DND-41 (cell line): ENCODE measurements around the gene CX3CR1.

Experiments
- ATAC-seq: fragments of 200-7000 bp; cut with Tn5 transposase; 3 replicates; pipeline ENCODE4 v1.9.1; 2021; ENCODE audit warnings: low read depth; ENCODE audit not compliant: insufficient read depth
- DNase-seq: peaks from one replicate; pipeline ENCODE4 v3.0.0-alpha.2; 2020
- H2AFZ ChIP-seq: 2 replicates; pipeline ENCODE4 v1.6.0; 2012; ENCODE audit warnings: low read depth, low read length
- H3K27ac ChIP-seq: 2 replicates; pipeline ENCODE4 v1.5.1; 2012; ENCODE audit warnings: low read length, inconsistent platforms
- H3K27me3 ChIP-seq: fragments of 200-600 bp; sonication (generic); 2 replicates; pipeline ENCODE4 v1.6.0; 2012; ENCODE audit warnings: low read length, mild to moderate bottlenecking, inconsistent platforms; ENCODE audit not compliant: insufficient read depth, poor library complexity
- H3K36me3 ChIP-seq: 2 replicates; pipeline ENCODE4 v1.5.1; 2012; ENCODE audit warnings: low read length, inconsistent platforms; ENCODE audit not compliant: insufficient read depth
- H3K4me1 ChIP-seq: 2 replicates; pipeline ENCODE4 v1.5.1; 2012; ENCODE audit warnings: mild to moderate bottlenecking, low read length; ENCODE audit not compliant: insufficient read depth
- H3K4me2 ChIP-seq: 2 replicates; pipeline ENCODE4 v1.6.0; 2012; ENCODE audit warnings: mild to moderate bottlenecking, moderate library complexity, low read length, inconsistent platforms; ENCODE audit not compliant: insufficient read depth
- H3K4me3 ChIP-seq, 2 experiments: fragments of 200-600 bp in 1 of 2; shearing (Covaris generic) in 1 of 2; 2 replicates each; pipeline ENCODE4 v1.5.1; 2012 to 2016; ENCODE audit warnings: inconsistent platforms in 2 of 2, low read length in 2 of 2, mild to moderate bottlenecking in 2 of 2, low read depth in 1 of 2, moderate library complexity in 1 of 2
- H3K79me2 ChIP-seq: 2 replicates; pipeline ENCODE4 v1.6.0; 2012; ENCODE audit warnings: low read length, inconsistent platforms; ENCODE audit not compliant: insufficient read depth
- H3K9ac ChIP-seq: 2 replicates; pipeline ENCODE4 v1.6.0; 2012; ENCODE audit warnings: low read depth, mild to moderate bottlenecking, inconsistent platforms, low read length, moderate library complexity
- H3K9me3 ChIP-seq: 2 replicates; pipeline ENCODE4 v1.5.1; 2012; ENCODE audit warnings: low read length, moderate library complexity, mild to moderate bottlenecking, inconsistent platforms; ENCODE audit not compliant: insufficient read depth, severe bottlenecking
- H4K20me1 ChIP-seq: 2 replicates; pipeline ENCODE4 v1.6.0; 2012; ENCODE audit warnings: low read length; ENCODE audit not compliant: insufficient read depth
- CTCF ChIP-seq: IDR thresholded peaks from 2 replicates; pipeline ENCODE4 v1.5.1; 2012; ENCODE audit warnings: borderline replicate concordance, low read length, moderate library complexity, mild to moderate bottlenecking; ENCODE audit not compliant: poor library complexity, severe bottlenecking; ENCODE audit errors: extremely low read depth
- EZH2 ChIP-seq: IDR thresholded peaks from 3 replicates; pipeline ENCODE4 v1.6.1; 2012; ENCODE audit warnings: borderline replicate concordance, low read depth, mild to moderate bottlenecking, moderate library complexity, low read length, inconsistent platforms; ENCODE audit not compliant: severe bottlenecking

The CX3CR1 gene

DNA sequence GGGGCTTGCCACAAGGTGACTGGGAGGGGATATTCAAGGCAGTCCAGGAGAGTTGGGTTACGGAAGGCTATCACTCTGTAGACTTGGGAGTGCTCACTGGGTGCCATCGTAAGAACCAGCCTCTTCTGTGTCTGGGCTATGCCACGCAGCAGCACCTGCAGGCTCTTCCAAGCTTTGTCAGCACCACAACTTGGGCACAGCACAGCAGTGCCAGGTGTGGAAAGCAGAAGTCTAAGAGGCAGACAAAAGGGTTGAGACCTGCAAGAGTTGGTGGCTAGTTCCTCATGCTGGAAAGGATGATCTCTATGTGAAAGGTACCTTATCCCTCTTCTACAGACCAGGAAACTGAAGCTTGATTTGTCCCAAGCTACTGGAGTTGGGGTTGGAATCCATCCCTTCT lies 15.8 kb downstream of the CX3CR1 start:
- DNase-seq, result no peak
- H2AFZ ChIP-seq, result no peak overlapping the region
- H3K4me2 ChIP-seq, result no peak overlapping the region
- no peak for ATAC-seq
- no peaks in the 10 kb centered on the region for H3K36me3 ChIP-seq
- H3K79me2 ChIP-seq, result no peaks in the 10 kb centered on the region
- no peak for TF ChIP-seq EZH2
- no peak for TF ChIP-seq CTCF
- H4K20me1 ChIP-seq, result no peaks in the 10 kb centered on the region
- H3K27me3 ChIP-seq, result peaks cover 22% of the 10 kb centered on the region
- H3K9me3 ChIP-seq, result no peaks in the 10 kb centered on the region
- no peak overlapping the region for H3K4me3 ChIP-seq
- no peak overlapping the region for H3K27ac ChIP-seq
- no peak overlapping the region for H3K9ac ChIP-seq
- peaks cover 13% of the 10 kb centered on the region for H3K4me1 ChIP-seq

- DNase-seq, result no peak
- peaks cover 25% of the 10 kb centered on the region for H3K27me3 ChIP-seq
Observed at GRCh38 chr3:39263576-39263975, 16.3 kb downstream of the CX3CR1 start.

GRCh38 chr3:39262846-39263245 lies 17.0 kb downstream of the CX3CR1 start:
- Histone ChIP-seq H2AFZ (no peak overlapping the region), H3K9me3 (no peaks in the 10 kb centered on the region), H3K27ac (no peak overlapping the region), H3K27me3 (peaks cover 30% of the 10 kb centered on the region), H3K4me3 (no peak overlapping the region), H4K20me1 (no peaks in the 10 kb centered on the region), H3K36me3 (no peaks in the 10 kb centered on the region), H3K9ac (no peak overlapping the region), H3K79me2 (no peaks in the 10 kb centered on the region), H3K4me2 (no peak overlapping the region), H3K4me1 (peaks cover 13% of the 10 kb centered on the region)
- no peak for TF ChIP-seq EZH2
- no peak for TF ChIP-seq CTCF
- ATAC-seq (no peak), DNase-seq (no peak)

More at GRCh38 chr3:39263576-39263975, 16.3 kb downstream of the CX3CR1 start:
- Histone ChIP-seq H4K20me1 (no peaks in the 10 kb centered on the region), H3K36me3 (no peaks in the 10 kb centered on the region), H3K4me1 (peaks cover 13% of the 10 kb centered on the region), H3K9me3 (no peaks in the 10 kb centered on the region), H3K27ac (no peak overlapping the region), H3K9ac (no peak overlapping the region), H3K4me2 (no peak overlapping the region), H3K79me2 (no peaks in the 10 kb centered on the region), H3K4me3 (no peak overlapping the region), H2AFZ (no peak overlapping the region)
- ATAC-seq, result no peak
- TF ChIP-seq EZH2 (no peak), CTCF (no peak)

DNA sequence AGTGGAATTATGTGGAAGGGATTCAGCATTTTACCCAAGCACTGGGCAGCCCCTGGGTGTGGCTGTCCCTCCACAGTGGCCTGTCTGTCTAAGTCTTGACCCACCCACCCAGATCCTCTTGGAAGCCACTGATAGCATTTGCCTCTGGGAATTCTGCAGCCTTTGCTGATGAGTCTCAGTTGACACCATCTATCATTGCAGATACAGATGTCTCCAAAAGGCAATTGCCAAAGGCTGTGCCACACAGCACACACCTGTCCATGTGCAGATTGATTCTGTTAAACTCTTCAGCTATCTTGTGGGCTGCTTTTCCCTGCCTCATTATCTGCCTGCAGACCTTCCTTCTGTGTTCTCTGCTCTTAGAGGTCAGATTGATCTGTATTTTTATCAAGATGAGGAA lies 18.1 kb downstream of the CX3CR1 start:
- peaks cover 13% of the 10 kb centered on the region for H3K4me1 ChIP-seq
- H3K27me3 ChIP-seq, result peaks cover 35% of the 10 kb centered on the region
- TF ChIP-seq EZH2 (no peak), CTCF (no peak)
- no peaks in the 10 kb centered on the region for H4K20me1 ChIP-seq
- no peak overlapping the region for H3K9ac ChIP-seq
- H3K79me2 ChIP-seq, result no peaks in the 10 kb centered on the region
- no peaks in the 10 kb centered on the region for H3K9me3 ChIP-seq
- H3K27ac ChIP-seq, result no peak overlapping the region
- no peak overlapping the region for H3K4me3 ChIP-seq
- no peaks in the 10 kb centered on the region for H3K36me3 ChIP-seq
- DNase-seq (no peak), ATAC-seq (no peak)
- H3K4me2 ChIP-seq, result no peak overlapping the region
- no peak overlapping the region for H2AFZ ChIP-seq
